Mucosa of stomach (tissue), 1 donor: ENCODE measurements around the gene ARHGAP40.

ENCODE experiments used
- H3K27me3 ChIP-seq: one replicate; pipeline ENCODE4 v1.7.0; 2013; ENCODE audit warnings: mild to moderate bottlenecking, low read length; ENCODE audit not compliant: control insufficient read depth, insufficient read depth
- H3K36me3 ChIP-seq: one replicate; pipeline ENCODE4 v1.7.0; 2013; ENCODE audit warnings: low read length; ENCODE audit not compliant: control insufficient read depth, insufficient read depth
- H3K4me1 ChIP-seq: one replicate; pipeline ENCODE4 v1.7.0; 2013; ENCODE audit warnings: mild to moderate bottlenecking, low read length; ENCODE audit not compliant: control insufficient read depth, insufficient read depth
- H3K4me3 ChIP-seq: one replicate; pipeline ENCODE4 v1.7.0; 2013; ENCODE audit warnings: low read length
- H3K9ac ChIP-seq: one replicate; pipeline ENCODE4 v1.7.0; 2013; ENCODE audit warnings: mild to moderate bottlenecking, low read length, moderate library complexity
- H3K9me3 ChIP-seq: one replicate; pipeline ENCODE4 v1.7.0; 2013; ENCODE audit warnings: mild to moderate bottlenecking, low read length, moderate library complexity; ENCODE audit not compliant: control insufficient read depth
- donor health status: Pancreatic carcinoma.

ARHGAP40 gene

GRCh38 chr20:38649275-38649891, 47.8 kb downstream of the ARHGAP40 start:
- Histone ChIP-seq H3K9me3 (no peaks in the 10 kb centered on the region), H3K9ac (no peak overlapping the region), H3K36me3 (no peaks in the 10 kb centered on the region), H3K27me3 (peaks cover 26% of the 10 kb centered on the region), H3K4me3 (no peak overlapping the region), H3K4me1 (peaks cover 6% of the 10 kb centered on the region)

- Histone ChIP-seq H3K9ac (no peak overlapping the region), H3K36me3 (no peaks in the 10 kb centered on the region), H3K4me1 (peaks cover 6% of the 10 kb centered on the region), H3K27me3 (peaks cover 25% of the 10 kb centered on the region), H3K4me3 (no peak overlapping the region), H3K9me3 (no peaks in the 10 kb centered on the region)
Observed at GRCh38 chr20:38650010-38650409, 48.4 kb downstream of the ARHGAP40 start.

- Histone ChIP-seq H3K9me3 (no peaks in the 10 kb centered on the region), H3K4me1 (peaks cover 3% of the 10 kb centered on the region), H3K36me3 (no peaks in the 10 kb centered on the region), H3K9ac (no peak overlapping the region), H3K27me3 (peaks cover 15% of the 10 kb centered on the region), H3K4me3 (no peak overlapping the region)
Observed at GRCh38 chr20:38651154-38651553, 49.5 kb downstream of the ARHGAP40 start.

GRCh38 chr20:38651562-38651961, 50.0 kb downstream of the ARHGAP40 start:
- Histone ChIP-seq H3K9ac (no peak overlapping the region), H3K36me3 (no peaks in the 10 kb centered on the region), H3K9me3 (no peaks in the 10 kb centered on the region), H3K4me3 (no peak overlapping the region), H3K4me1 (no peaks in the 10 kb centered on the region), H3K27me3 (peaks cover 15% of the 10 kb centered on the region)

- Histone ChIP-seq H3K9ac (no peak overlapping the region), H3K27me3 (peaks cover 18% of the 10 kb centered on the region), H3K4me3 (no peak overlapping the region), H3K4me1 (no peaks in the 10 kb centered on the region), H3K9me3 (no peaks in the 10 kb centered on the region), H3K36me3 (no peaks in the 10 kb centered on the region)
Observed at GRCh38 chr20:38652995-38653394, 51.4 kb downstream of the ARHGAP40 start.

- H3K9me3 ChIP-seq: no peaks in the 10 kb centered on the region
- H3K36me3 ChIP-seq: no peaks in the 10 kb centered on the region
- no peaks in the 10 kb centered on the region for H3K4me1 ChIP-seq
- no peak overlapping the region for H3K9ac ChIP-seq
- H3K4me3 ChIP-seq: no peak overlapping the region
- peaks cover 12% of the 10 kb centered on the region for H3K27me3 ChIP-seq
Observed at GRCh38 chr20:38657390-38657789, 55.8 kb downstream of the ARHGAP40 start.

GRCh38 chr20:38658879-38659596, 57.4 kb downstream of the ARHGAP40 start:
- Histone ChIP-seq H3K9me3 (no peaks in the 10 kb centered on the region), H3K4me1 (no peaks in the 10 kb centered on the region), H3K36me3 (no peaks in the 10 kb centered on the region), H3K27me3 (peaks cover 16% of the 10 kb centered on the region), H3K4me3 (no peak overlapping the region), H3K9ac (no peak overlapping the region)

GRCh38 chr20:38659597-38659880, 57.9 kb downstream of the ARHGAP40 start:
- no peak overlapping the region for H3K9ac ChIP-seq
- no peaks in the 10 kb centered on the region for H3K36me3 ChIP-seq
- no peak overlapping the region for H3K4me3 ChIP-seq
- H3K27me3 ChIP-seq: peaks cover 17% of the 10 kb centered on the region
- H3K4me1 ChIP-seq: no peaks in the 10 kb centered on the region
- H3K9me3 ChIP-seq: no peaks in the 10 kb centered on the region

- Histone ChIP-seq H3K9me3 (no peaks in the 10 kb centered on the region), H3K4me3 (no peak overlapping the region), H3K27me3 (peaks cover 17% of the 10 kb centered on the region), H3K36me3 (no peaks in the 10 kb centered on the region), H3K9ac (no peak overlapping the region), H3K4me1 (no peaks in the 10 kb centered on the region)
Observed at GRCh38 chr20:38660429-38660828, 58.8 kb downstream of the ARHGAP40 start.

GRCh38 chr20:38663660-38664059, 62.1 kb downstream of the ARHGAP40 start:
- no peaks in the 10 kb centered on the region for H3K4me1 ChIP-seq
- no peak overlapping the region for H3K4me3 ChIP-seq
- H3K27me3 ChIP-seq: peaks cover 17% of the 10 kb centered on the region

DNA sequence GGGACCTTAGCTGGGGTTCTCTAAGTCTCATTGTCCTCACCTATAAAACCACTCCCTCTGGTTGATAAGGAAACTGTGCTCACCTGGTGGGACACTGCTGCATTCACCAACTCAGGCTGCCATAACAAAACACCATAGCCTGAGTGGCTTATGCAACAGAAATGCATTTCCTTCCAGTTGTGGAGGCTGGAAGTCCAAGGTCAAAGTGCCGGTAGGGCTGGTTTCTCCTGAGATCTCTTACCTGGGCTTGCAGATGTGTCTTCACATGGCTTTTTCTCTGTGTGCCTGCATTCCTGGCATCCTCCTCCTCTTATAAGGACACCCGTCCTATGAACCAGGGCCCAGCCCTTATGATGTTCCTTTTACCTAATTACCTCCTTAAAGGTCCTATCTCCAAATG, 62.7 kb downstream of the ARHGAP40 start:
- H3K27me3 ChIP-seq: peaks cover 13% of the 10 kb centered on the region
- H3K4me3 ChIP-seq: no peak overlapping the region
- no peaks in the 10 kb centered on the region for H3K36me3 ChIP-seq
- H3K9me3 ChIP-seq: no peaks in the 10 kb centered on the region
- H3K9ac ChIP-seq: no peak overlapping the region
- no peaks in the 10 kb centered on the region for H3K4me1 ChIP-seq

More at GRCh38 chr20:38663660-38664059, 62.1 kb downstream of the ARHGAP40 start:
- H3K9me3 ChIP-seq: no peaks in the 10 kb centered on the region
- H3K9ac ChIP-seq: no peak overlapping the region
- no peaks in the 10 kb centered on the region for H3K36me3 ChIP-seq

- H3K9me3 ChIP-seq: no peaks in the 10 kb centered on the region
- H3K4me1 ChIP-seq: no peaks in the 10 kb centered on the region
- H3K4me3 ChIP-seq: no peak overlapping the region
- peaks cover 16% of the 10 kb centered on the region for H3K27me3 ChIP-seq
- no peak overlapping the region for H3K9ac ChIP-seq
- H3K36me3 ChIP-seq: no peaks in the 10 kb centered on the region
Observed at GRCh38 chr20:38665094-38665493, 63.5 kb downstream of the ARHGAP40 start.
